SIG-M5 treated with dmso at 0.1 percent for 504 hours (cell line): ENCODE results near the gene DMWD.

ENCODE experiments used
- DNase-seq: peaks from one replicate; lab custom pipeline; 2025; ENCODE audit not compliant: unreplicated experiment; lab: John Stamatoyannopoulos, UW

The DMWD gene

GRCh38 chr19:45792470-45793177 is at the start of gene DMWD:
Gene DMWD (minus strand): TSS chr19:45792845. CDS start chr19:45792756, 89 bp downstream.
- peak; percentile 92 for DNase-seq

GRCh38 chr19:45842198-45842597 is 49.6 kb upstream of the DMWD start:
- DNase-seq = no peak

GRCh38 chr19:45834970-45835369 is 42.3 kb upstream of the DMWD start:
- DNase-seq = no peak

- DNase-seq = no peak
These were observed 36.3 kb upstream of the DMWD start for GRCh38 chr19:45828945-45829344.

- DNase-seq = no peak
These were observed 35.9 kb upstream of the DMWD start for GRCh38 chr19:45828523-45828922.

- no peak for DNase-seq
These were observed 34.9 kb upstream of the DMWD start for GRCh38 chr19:45827459-45828093.

- DNase-seq = no peak
These were observed 34.3 kb upstream of the DMWD start for GRCh38 chr19:45826934-45827333.

GRCh38 chr19:45825917-45826893 is 33.6 kb upstream of the DMWD start:
- DNase-seq = no peak

- no peak for DNase-seq
These were observed 32.6 kb upstream of the DMWD start for GRCh38 chr19:45825263-45825605.

- DNase-seq = no peak
These were observed 32.1 kb upstream of the DMWD start for GRCh38 chr19:45824531-45825262.

GRCh38 chr19:45824041-45824471 is 31.4 kb upstream of the DMWD start:
- no peak for DNase-seq

GRCh38 chr19:45823182-45823581 is 30.5 kb upstream of the DMWD start:
- DNase-seq = no peak

GRCh38 chr19:45822716-45823115 is 30.1 kb upstream of the DMWD start:
- DNase-seq = no peak

GRCh38 chr19:45821570-45821969 is 28.9 kb upstream of the DMWD start:
- DNase-seq = no peak

GRCh38 chr19:45821103-45821521 is 28.5 kb upstream of the DMWD start:
- DNase-seq = no peak

- DNase-seq = no peak
These were observed 27.9 kb upstream of the DMWD start for GRCh38 chr19:45820413-45821102.

- DNase-seq = no peak
These were observed 27.1 kb upstream of the DMWD start for GRCh38 chr19:45819769-45820168.

- DNase-seq = no peak
These were observed 25.2 kb upstream of the DMWD start for GRCh38 chr19:45817725-45818301.

GRCh38 chr19:45817010-45817724 is 24.5 kb upstream of the DMWD start:
- DNase-seq = peak; percentile 91
